Mesendoderm (in vitro differentiated cells): ENCODE measurements around the gene GDAP1L1.

ENCODE experiments used
- DNase-seq: peaks from one replicate; pipeline ENCODE4 v3.0.0; 2013
- H2AK5ac ChIP-seq: 2 replicates; pipeline ENCODE4 v1.6.1; 2013; ENCODE audit warnings: low read length, inconsistent platforms
- H2BK120ac ChIP-seq: 2 replicates; pipeline ENCODE4 v1.6.1; 2013; ENCODE audit warnings: low read depth, mild to moderate bottlenecking, low read length, moderate library complexity, mixed read lengths
- H2BK15ac ChIP-seq: replicated peaks from 2 replicates; pipeline ENCODE4 v1.6.1; 2013; ENCODE audit warnings: low read depth, mild to moderate bottlenecking, moderate library complexity
- H2BK5ac ChIP-seq: 2 replicates; pipeline ENCODE4 v1.6.1; 2013; ENCODE audit warnings: low read length, inconsistent platforms
- H3K18ac ChIP-seq: 2 replicates; pipeline ENCODE4 v1.6.1; 2013; ENCODE audit warnings: mild to moderate bottlenecking, low read length, mixed read lengths
- H3K23ac ChIP-seq: one replicate; pipeline ENCODE4 v1.6.1; 2013; ENCODE audit warnings: low read length
- H3K27ac ChIP-seq: 2 replicates; pipeline ENCODE4 v1.5.1; 2013; ENCODE audit warnings: low read depth, mild to moderate bottlenecking, inconsistent platforms, low read length, moderate library complexity
- H3K27me3 ChIP-seq: 2 replicates; pipeline ENCODE4 v1.6.1; 2013; ENCODE audit warnings: low read length, control low read depth, mild to moderate bottlenecking, inconsistent platforms; ENCODE audit not compliant: insufficient read depth, poor library complexity
- H3K36me3 ChIP-seq: 2 replicates; pipeline ENCODE4 v1.6.1; 2013; ENCODE audit warnings: low read length, inconsistent platforms; ENCODE audit not compliant: control insufficient read depth, insufficient read depth
- H3K4ac ChIP-seq: one replicate; pipeline ENCODE4 v1.6.1; 2013; ENCODE audit warnings: low read depth, mild to moderate bottlenecking, low read length, moderate library complexity
- H3K4me1 ChIP-seq: 2 replicates; pipeline ENCODE4 v1.6.1; 2013; ENCODE audit warnings: low read depth, low read length, inconsistent platforms; ENCODE audit not compliant: control insufficient read depth
- H3K4me2 ChIP-seq: 2 replicates; pipeline ENCODE4 v1.6.1; 2013; ENCODE audit warnings: low read length
- H3K4me3 ChIP-seq: 2 replicates; pipeline ENCODE4 v1.5.1; 2013; ENCODE audit warnings: mild to moderate bottlenecking, low read length
- H3K56ac ChIP-seq: one replicate; pipeline ENCODE4 v1.6.1; 2013; ENCODE audit warnings: low read length
- H3K79me1 ChIP-seq: 2 replicates; pipeline ENCODE4 v1.6.1; 2013; ENCODE audit warnings: low read length, inconsistent platforms
- H3K79me2 ChIP-seq: 2 replicates; pipeline ENCODE4 v1.6.1; 2013; ENCODE audit warnings: mild to moderate bottlenecking, low read length; ENCODE audit not compliant: control insufficient read depth, insufficient read depth
- H3K9ac ChIP-seq: 2 replicates; pipeline ENCODE4 v1.6.1; 2013; ENCODE audit warnings: low read length, inconsistent platforms
- H4K5ac ChIP-seq: one replicate; pipeline ENCODE4 v1.6.1; 2013; ENCODE audit warnings: low read length
- H4K8ac ChIP-seq: one replicate; pipeline ENCODE4 v1.6.1; 2013; ENCODE audit warnings: low read depth, mild to moderate bottlenecking, control low read depth, low read length, moderate library complexity
- WGBS: extraction: QIAGEN DNeasy Blood & Tissue Kit; methylation state at CpG from one replicate; pipeline ENCODE4 v1.1.7; 2013; ENCODE audit warnings: low lambda C conversion rate, missing lambda C conversion rate; ENCODE audit not compliant: insufficient coverage; ENCODE audit errors: extremely low coverage; 5-methylcytosine and 5-hydroxymethylcytosine counted together

GDAP1L1 gene

DNA sequence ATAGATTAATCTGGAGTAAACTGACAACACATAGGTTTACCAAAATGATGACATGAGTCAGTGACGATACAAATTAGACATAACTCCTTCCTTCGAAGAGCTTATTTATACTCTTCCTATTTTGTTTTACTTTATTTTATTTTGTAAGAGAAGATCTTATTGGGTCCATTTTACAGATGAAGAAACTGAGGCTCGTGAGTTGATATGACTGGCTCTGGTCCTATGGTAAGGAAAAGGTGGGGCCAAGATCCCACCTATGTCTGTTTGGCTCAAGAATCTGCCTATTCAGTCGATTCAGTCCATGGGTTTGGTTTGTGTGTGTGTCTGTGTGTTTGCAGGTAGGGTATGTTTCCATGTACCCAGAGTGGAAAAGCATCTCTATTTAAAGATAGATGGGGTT is 81.3 kb downstream of the GDAP1L1 start:
- Histone ChIP-seq H3K23ac (no peak overlapping the region), H2BK15ac (no peak overlapping the region), H2BK120ac (no peak overlapping the region), H3K4me2 (no peak overlapping the region), H3K79me1 (no peaks in the 10 kb centered on the region), H2AK5ac (no peak overlapping the region), H3K56ac (no peak overlapping the region), H3K36me3 (no peaks in the 10 kb centered on the region), H3K9ac (no peak overlapping the region), H3K18ac (no peak overlapping the region), H3K79me2 (no peaks in the 10 kb centered on the region), H3K27ac (no peak overlapping the region), H3K27me3 (no peaks in the 10 kb centered on the region), H3K4me3 (no peak overlapping the region), H3K4ac (no peak overlapping the region), H4K5ac (no peak overlapping the region), H3K4me1 (peaks cover 2% of the 10 kb centered on the region), H2BK5ac (no peak overlapping the region), H4K8ac (no peak overlapping the region)
- no CpG with 5 or more reads among the region's 4 CpGs for WGBS
- no peak for DNase-seq
